Measurements from ENCODE around the gene HGD.

DNA sequence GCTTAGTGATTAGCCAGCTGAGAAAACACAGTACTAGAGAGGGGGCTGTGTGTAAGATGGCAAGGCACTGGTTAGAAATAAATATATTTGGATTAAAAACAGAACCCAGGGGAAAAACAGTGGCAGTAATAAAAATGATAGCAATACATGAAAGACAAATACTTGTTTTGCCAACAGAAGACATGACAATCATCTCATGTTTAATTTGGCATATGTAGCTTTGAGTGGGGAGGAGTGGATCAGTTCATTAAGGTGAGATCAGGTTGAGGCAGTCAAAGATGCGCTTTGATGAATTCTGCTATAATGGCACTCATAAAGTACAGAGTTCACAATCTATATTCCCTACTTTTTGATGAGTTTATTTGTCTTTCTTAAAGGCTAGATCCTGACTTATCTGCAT lies 3.4 kb upstream of the HGD start:
- TF ChIP-seq, protein P1, sequence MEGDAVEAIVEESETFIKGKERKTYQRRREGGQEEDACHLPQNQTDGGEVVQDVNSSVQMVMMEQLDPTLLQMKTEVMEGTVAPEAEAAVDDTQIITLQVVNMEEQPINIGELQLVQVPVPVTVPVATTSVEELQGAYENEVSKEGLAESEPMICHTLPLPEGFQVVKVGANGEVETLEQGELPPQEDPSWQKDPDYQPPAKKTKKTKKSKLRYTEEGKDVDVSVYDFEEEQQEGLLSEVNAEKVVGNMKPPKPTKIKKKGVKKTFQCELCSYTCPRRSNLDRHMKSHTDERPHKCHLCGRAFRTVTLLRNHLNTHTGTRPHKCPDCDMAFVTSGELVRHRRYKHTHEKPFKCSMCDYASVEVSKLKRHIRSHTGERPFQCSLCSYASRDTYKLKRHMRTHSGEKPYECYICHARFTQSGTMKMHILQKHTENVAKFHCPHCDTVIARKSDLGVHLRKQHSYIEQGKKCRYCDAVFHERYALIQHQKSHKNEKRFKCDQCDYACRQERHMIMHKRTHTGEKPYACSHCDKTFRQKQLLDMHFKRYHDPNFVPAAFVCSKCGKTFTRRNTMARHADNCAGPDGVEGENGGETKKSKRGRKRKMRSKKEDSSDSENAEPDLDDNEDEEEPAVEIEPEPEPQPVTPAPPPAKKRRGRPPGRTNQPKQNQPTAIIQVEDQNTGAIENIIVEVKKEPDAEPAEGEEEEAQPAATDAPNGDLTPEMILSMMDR (IDR thresholded peaks at IDR 0.05), result no peak
- TF ChIP-seq EZH2 (IDR thresholded peaks at IDR 0.05; ENCODE audit: borderline replicate concordance, insufficient read depth, low read depth, low read length, poor library complexity, severe bottlenecking), result no peak

Measured in B cell (primary cell).